WTC11 (cell line): ENCODE results near the gene PLIN5. TPM values are rescaled to one million over a fixed set of nuclear protein-coding genes. Genes with fewer than 3 reads are reported as not detected.
A peak's percentile ranks its signal among the peaks of the same experiment; 100 is the strongest.

Experiments used
- ATAC-seq: fragments of 200-7000 bp; cut with Tn5 transposase; 2 replicates; pipeline ENCODE4 v1.10.0; 2021; ENCODE audit warnings: mild to moderate bottlenecking, moderate library complexity
- CTCF ChIA-PET: fragments of 300-600 bp; sonication (Branson Sonifier 250); formaldehyde crosslinking; loops from one replicate; lab custom pipeline; 2021; ENCODE audit warnings: antibody characterized with exemption; lab: Charles Lee
- POLR2A ChIA-PET: fragments of 350-600 bp; sonication (Branson Sonifier 250); formaldehyde crosslinking; loops from one replicate; lab custom pipeline; 2021; ENCODE audit warnings: antibody characterized with exemption; lab: Charles Lee
- DNase-seq: peaks from one replicate; pipeline ENCODE4 v3.0.0; 2021; ENCODE audit warnings: low spot score
- H3K27ac Mint-ChIP-seq: 2 replicates; pipeline ENCODE4 v1.8.0; 2021; ENCODE audit warnings: mixed read lengths
- H3K27me3 Mint-ChIP-seq: 2 replicates; pipeline ENCODE4 v1.8.0; 2021; ENCODE audit warnings: low read depth, mild to moderate bottlenecking, moderate library complexity, mixed read lengths
- H3K36me3 Mint-ChIP-seq: 2 replicates; pipeline ENCODE4 v1.8.0; 2021; ENCODE audit warnings: mixed read lengths
- H3K4me1 Mint-ChIP-seq: 2 replicates; pipeline ENCODE4 v1.8.0; 2022; ENCODE audit warnings: mixed read lengths
- H3K4me3 Mint-ChIP-seq: 2 replicates; pipeline ENCODE4 v1.8.0; 2021; ENCODE audit warnings: mild to moderate bottlenecking, moderate library complexity, mixed read lengths
- H3K9me3 Mint-ChIP-seq: 2 replicates; pipeline ENCODE4 v1.8.0; 2021; ENCODE audit warnings: mixed read lengths
- AR ChIP-seq: fragments of 250-450 bp; sonication (Bioruptor Pico); IDR thresholded peaks from 2 replicates; pipeline ENCODE4 v1.9.0; 2021; ENCODE audit warnings: mild to moderate bottlenecking
- CBFB ChIP-seq: sonication (generic); formaldehyde crosslinking; IDR thresholded peaks from 2 replicates; pipeline ENCODE4 v1.8.1; 2022; ENCODE audit warnings: mild to moderate bottlenecking, low read depth, missing genetic modification reagents
- CTCF ChIP-seq: fragments of 200-600 bp; IDR thresholded peaks from 2 replicates; pipeline ENCODE4 v1.8.0; 2022; ENCODE audit warnings: antibody characterized with exemption
- ESRRA ChIP-seq: sonication (generic); formaldehyde crosslinking; IDR thresholded peaks from 2 replicates; pipeline ENCODE4 v1.8.1; 2022; ENCODE audit warnings: mild to moderate bottlenecking, missing genetic modification reagents, borderline replicate concordance
- GTF2I ChIP-seq: fragments of 250-450 bp; sonication (Bioruptor Pico); conservative IDR thresholded peaks from 2 replicates; pipeline ENCODE4 v1.4.0; 2021; ENCODE audit warnings: mild to moderate bottlenecking
- HMGA2 ChIP-seq: fragments of 250-450 bp; sonication (Bioruptor Pico); IDR thresholded peaks from 2 replicates; pipeline ENCODE4 v1.4.0; 2021; ENCODE audit warnings: mild to moderate bottlenecking, moderate library complexity
- KAT7 ChIP-seq: sonication (generic); formaldehyde crosslinking; IDR thresholded peaks from 2 replicates; pipeline ENCODE4 v1.8.1; 2023; ENCODE audit warnings: missing genetic modification reagents, mild to moderate bottlenecking, borderline replicate concordance
- NFATC4 ChIP-seq: fragments of 250-450 bp; sonication (Bioruptor Pico); IDR thresholded peaks from 2 replicates; pipeline ENCODE4 v1.9.0; 2021; ENCODE audit warnings: mild to moderate bottlenecking
- PRRX2 ChIP-seq: fragments of 250-450 bp; sonication (Bioruptor Pico); IDR thresholded peaks from 2 replicates; pipeline ENCODE4 v1.8.0; 2021; ENCODE audit warnings: mild to moderate bottlenecking
- ZBTB21 ChIP-seq: sonication (generic); formaldehyde crosslinking; IDR thresholded peaks from 2 replicates; pipeline ENCODE4 v1.8.1; 2023; ENCODE audit warnings: mild to moderate bottlenecking, missing genetic modification reagents, borderline replicate concordance
- ZNF121 ChIP-seq: sonication (generic); formaldehyde crosslinking; IDR thresholded peaks from 2 replicates; pipeline ENCODE4 v1.8.0; 2023; ENCODE audit warnings: missing genetic modification reagents
- ZNF138 ChIP-seq: sonication (generic); formaldehyde crosslinking; conservative IDR thresholded peaks from 2 replicates; pipeline ENCODE4 v1.8.1; 2022; ENCODE audit warnings: mild to moderate bottlenecking, moderate library complexity, missing genetic modification reagents
- total RNA-seq: library from RNA; stranded (reverse); gene quantifications from 3 replicates; pipeline ENCODE4 v1.2.3, GENCODE V29; 2021
- TF ChIP-seq, protein P1 (sequence below): fragments of 250-450 bp; sonication (Bioruptor Pico); IDR thresholded peaks from 2 replicates; pipeline ENCODE4 v1.8.0; 2021; ENCODE audit warnings: mild to moderate bottlenecking
- TF ChIP-seq, protein P2 (sequence below): fragments of 250-450 bp; sonication (Bioruptor Pico); IDR thresholded peaks from 2 replicates; pipeline ENCODE4 v2.1.2; 2022; ENCODE audit warnings: mild to moderate bottlenecking, moderate library complexity

PLIN5 gene
- total RNA-seq, 1 experiment from 2014 or later: 3.9 TPM

DNA sequence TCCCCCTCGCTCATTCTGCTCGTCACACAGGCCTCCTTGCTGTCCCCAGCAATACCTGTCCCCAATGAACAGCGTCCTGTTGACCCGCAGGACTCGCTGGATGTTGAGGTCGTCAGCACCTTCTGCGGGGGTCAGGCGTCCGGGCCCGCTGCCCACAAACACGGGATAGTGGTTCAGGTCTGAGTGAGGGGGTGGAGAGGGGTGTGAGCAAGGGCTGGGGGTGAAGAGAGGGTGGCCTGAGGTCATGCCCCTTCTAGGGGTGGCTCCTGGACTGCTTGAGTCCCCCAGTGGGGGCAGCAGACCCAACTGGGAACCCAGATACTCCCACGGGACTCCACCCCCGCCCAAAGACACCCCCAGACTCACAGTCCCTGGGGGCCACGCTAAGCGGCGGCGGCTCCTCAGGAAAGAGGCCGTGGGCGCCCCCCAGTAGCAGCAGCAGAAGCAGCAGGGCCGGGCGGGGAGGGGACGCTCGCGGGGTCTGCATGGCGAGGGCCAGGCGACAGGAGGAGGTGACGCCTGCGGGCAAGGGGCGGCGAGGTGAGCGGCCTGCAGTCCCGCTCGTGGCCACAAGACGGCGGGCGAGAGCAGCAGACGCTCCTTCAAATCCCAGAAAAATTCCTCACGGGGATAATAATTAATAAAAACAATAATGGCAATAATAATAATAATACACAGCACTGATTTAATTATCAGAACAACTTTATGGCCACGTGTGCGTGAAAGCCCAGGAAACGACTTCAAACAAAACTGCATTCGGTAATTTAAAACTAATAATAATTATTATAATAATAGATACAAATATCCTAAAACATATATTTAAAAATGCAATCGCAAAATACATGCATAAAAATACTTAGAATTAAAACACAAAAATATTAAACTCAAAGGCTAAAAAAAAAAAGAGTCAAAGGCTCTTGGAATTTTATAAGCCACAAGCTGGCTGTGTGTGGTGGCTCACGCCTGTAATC lies 23.2 kb upstream of the PLIN5 start:
- TF ChIP-seq, protein P1, sequence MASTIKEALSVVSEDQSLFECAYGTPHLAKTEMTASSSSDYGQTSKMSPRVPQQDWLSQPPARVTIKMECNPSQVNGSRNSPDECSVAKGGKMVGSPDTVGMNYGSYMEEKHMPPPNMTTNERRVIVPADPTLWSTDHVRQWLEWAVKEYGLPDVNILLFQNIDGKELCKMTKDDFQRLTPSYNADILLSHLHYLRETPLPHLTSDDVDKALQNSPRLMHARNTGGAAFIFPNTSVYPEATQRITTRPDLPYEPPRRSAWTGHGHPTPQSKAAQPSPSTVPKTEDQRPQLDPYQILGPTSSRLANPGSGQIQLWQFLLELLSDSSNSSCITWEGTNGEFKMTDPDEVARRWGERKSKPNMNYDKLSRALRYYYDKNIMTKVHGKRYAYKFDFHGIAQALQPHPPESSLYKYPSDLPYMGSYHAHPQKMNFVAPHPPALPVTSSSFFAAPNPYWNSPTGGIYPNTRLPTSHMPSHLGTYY (CRISPR knock-in tag): no peak
- TF ChIP-seq CTCF (peak; percentile 100), HMGA2 (CRISPR knock-in tag) (peak; percentile 84)
- TF ChIP-seq, all 79 proteins: peak for 2
- Mint-ChIP-seq H3K27me3 (peaks cover 2% of the 10 kb centered on the region; the same call in 1 of the 2 replicates), H3K36me3 (peaks cover 19% of the 10 kb centered on the region), H3K9me3 (no peaks in the 10 kb centered on the region), H3K4me1 (peaks cover 9% of the 10 kb centered on the region), H3K4me3 (no peak overlapping the region), H3K27ac (no peak overlapping the region)
- CTCF ChIA-PET: interaction anchor here (0.6 to 3.2 kb wide), 16 partner anchors 9 to 120 kb away, joined by 3 to 28 read pairs (median 4); partner anchors contain the start of genes PLIN4 and PLIN5
- POLR2A ChIA-PET: no interaction called here
- ATAC-seq (peak; percentile 12; the same call in 1 of the 2 replicates), DNase-seq (peak; percentile 78)

DNA sequence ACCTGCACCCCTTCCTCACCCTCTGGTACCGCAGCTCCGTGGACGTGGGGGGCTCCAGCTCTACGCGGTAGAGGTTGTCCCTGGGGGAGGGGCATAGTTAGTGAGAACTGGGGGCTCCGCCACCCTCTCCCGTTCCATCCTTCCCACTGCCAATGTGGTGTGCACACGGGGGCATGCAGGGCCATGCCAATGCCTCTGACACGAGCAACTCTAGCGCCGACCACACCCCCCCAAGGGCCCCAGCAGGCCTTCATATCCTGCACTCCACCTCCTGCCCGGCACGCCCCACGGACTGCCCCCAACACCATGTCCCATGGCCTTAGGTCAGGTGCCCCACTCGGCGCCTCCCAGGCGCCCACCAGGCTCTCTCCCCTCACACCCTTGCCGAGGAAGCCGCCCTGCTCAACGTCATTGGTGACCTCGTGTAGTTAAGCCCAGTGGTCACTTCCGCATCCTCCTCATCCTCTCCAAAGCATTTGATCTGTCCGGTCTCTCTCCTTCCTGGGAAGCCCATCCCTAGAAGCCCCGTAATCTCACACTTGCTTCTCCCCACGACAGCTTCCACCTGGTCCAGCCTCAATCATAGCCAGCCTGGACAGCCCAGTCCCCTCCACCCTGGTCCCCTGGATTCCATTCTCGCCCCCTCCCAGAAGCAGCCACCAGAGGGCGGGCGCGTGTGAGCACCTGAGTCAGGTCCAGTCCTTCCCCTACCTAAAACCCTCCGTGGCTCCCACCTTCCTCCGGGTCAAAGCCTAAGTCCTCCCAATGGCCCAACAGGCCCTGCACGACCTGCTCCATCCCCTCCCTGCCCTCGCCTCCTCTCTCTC lies 22.3 kb upstream of the PLIN5 start:
- H3K36me3 Mint-ChIP-seq: peaks cover 28% of the 10 kb centered on the region
- peak; percentile 67 for DNase-seq
- POLR2A ChIA-PET: interaction anchor here (1.1 kb wide), 1 partner anchor 113 kb away, joined by 4 read pairs; no protein-coding TSS in a partner anchor
- CTCF ChIA-PET: interaction anchor here (0.7 to 1.7 kb wide), 5 partner anchors 10 to 234 kb away, joined by 3 to 13 read pairs (median 7); partner anchors contain the start of gene PLIN5
- H3K27ac Mint-ChIP-seq: no peak overlapping the region
- H3K9me3 Mint-ChIP-seq: no peaks in the 10 kb centered on the region
- TF ChIP-seq ZNF121 (CRISPR knock-in tag) (peak; percentile 60; the same call in 1 of the 2 replicates), KAT7 (CRISPR knock-in tag) (no peak), GTF2I (CRISPR knock-in tag) (0 out of 2 replicates have a peak, but pooled peaks have one; percentile 79), CTCF (peak; percentile 41; the same call in 1 of the 2 replicates)
- ATAC-seq: 0 out of 2 replicates have a peak, but pooled peaks have one; percentile 8
- H3K27me3 Mint-ChIP-seq: peaks cover 2% of the 10 kb centered on the region; the same call in 1 of the 2 replicates
- H3K4me1 Mint-ChIP-seq: peaks cover 9% of the 10 kb centered on the region
- H3K4me3 Mint-ChIP-seq: no peak overlapping the region

DNA sequence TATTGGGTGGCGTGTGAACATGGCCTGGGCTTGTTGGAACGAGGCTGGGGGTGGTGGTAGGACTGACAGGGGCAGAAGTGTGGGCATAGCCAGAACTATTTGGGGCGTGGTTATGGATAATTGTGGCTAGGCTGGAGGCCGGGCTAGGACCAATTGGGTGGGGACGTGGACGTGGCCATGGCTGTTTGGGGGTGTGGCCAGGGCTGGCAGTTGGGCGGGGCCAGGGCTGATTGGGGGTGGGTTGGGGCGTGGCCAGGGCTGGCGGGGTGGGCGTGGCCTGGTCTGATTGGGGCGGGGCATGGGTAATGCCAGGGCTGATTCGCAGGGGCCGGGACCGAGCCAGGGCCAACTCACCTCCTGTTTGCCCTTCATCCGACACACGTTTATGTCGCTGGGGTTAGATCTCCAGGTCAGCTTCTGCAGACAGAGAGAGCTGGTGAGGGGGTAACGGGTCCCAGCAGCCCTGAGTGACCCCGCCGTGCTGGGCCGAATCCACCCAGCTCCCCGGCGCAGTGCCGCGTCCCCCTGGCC lies 21.6 kb upstream of the PLIN5 start:
- H3K4me1 Mint-ChIP-seq: peaks cover 9% of the 10 kb centered on the region
- no peak overlapping the region for H3K4me3 Mint-ChIP-seq
- peaks cover 2% of the 10 kb centered on the region; the same call in 1 of the 2 replicates for H3K27me3 Mint-ChIP-seq
- DNase-seq: peak; percentile 84
- CTCF ChIA-PET: interaction anchor here (0.6 to 1.7 kb wide), 11 partner anchors 10 to 234 kb away, joined by 3 to 13 read pairs (median 5); partner anchors contain the start of gene PLIN5
- H3K36me3 Mint-ChIP-seq: peaks cover 35% of the 10 kb centered on the region
- ATAC-seq: peak; percentile 73
- POLR2A ChIA-PET: interaction anchor here (1.1 kb wide), 1 partner anchor 113 kb away, joined by 4 read pairs; no protein-coding TSS in a partner anchor
- H3K27ac Mint-ChIP-seq: no peak overlapping the region
- H3K9me3 Mint-ChIP-seq: no peaks in the 10 kb centered on the region
- TF ChIP-seq AR: no peak
- no peak for TF ChIP-seq ESRRA (CRISPR knock-in tag)
- no peak for TF ChIP-seq ZNF138 (CRISPR knock-in tag)
- TF ChIP-seq ZBTB21: no peak
- no peak for TF ChIP-seq NFATC4 (CRISPR knock-in tag)
- no peak for TF ChIP-seq CBFB (CRISPR knock-in tag)
- no peak for TF ChIP-seq PRRX2
- TF ChIP-seq KAT7 (CRISPR knock-in tag): no peak
- TF ChIP-seq, protein P2, sequence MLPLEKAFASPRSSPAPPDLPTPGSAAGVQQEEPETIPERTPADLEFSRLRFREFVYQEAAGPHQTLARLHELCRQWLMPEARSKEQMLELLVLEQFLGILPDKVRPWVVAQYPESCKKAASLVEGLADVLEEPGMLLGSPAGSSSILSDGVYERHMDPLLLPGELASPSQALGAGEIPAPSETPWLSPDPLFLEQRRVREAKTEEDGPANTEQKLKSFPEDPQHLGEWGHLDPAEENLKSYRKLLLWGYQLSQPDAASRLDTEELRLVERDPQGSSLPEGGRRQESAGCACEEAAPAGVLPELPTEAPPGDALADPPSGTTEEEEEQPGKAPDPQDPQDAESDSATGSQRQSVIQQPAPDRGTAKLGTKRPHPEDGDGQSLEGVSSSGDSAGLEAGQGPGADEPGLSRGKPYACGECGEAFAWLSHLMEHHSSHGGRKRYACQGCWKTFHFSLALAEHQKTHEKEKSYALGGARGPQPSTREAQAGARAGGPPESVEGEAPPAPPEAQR (CRISPR knock-in tag): no peak
